Measurements from ENCODE around the gene SCN1A. TPM values are rescaled to one million over a fixed set of nuclear protein-coding genes. Genes with fewer than 3 reads are reported as not detected.

The SCN1A gene
- polyA plus RNA-seq, 3 donors = not detected

GRCh38 chr2:165959371-165959770, 168.4 kb downstream of the SCN1A start:
- Histone ChIP-seq H3K27ac (ENCODE audit: low read depth in 1 of 2, low read length in 2 of 2) (no peak overlapping the region), H3K4me3 (replicated peaks in 1 of 3; ENCODE audit: low read depth in 2 of 3, low read length in 3 of 3) (no peak overlapping the region), H4K20me1 (ENCODE audit: insufficient read depth, low read length) (no peaks in the 10 kb centered on the region), H3K36me3 (replicated peaks in 1 of 2; ENCODE audit: control insufficient read depth in 1 of 2, insufficient read depth in 2 of 2, low read length in 2 of 2) (no peaks in the 10 kb centered on the region), H3K9ac (ENCODE audit: insufficient read depth, low read length, poor library complexity, severe bottlenecking) (no peak overlapping the region), H2AFZ (ENCODE audit: insufficient read depth, low read depth, low read length, poor library complexity, severe bottlenecking) (no peak overlapping the region), H3K79me2 (ENCODE audit: insufficient read depth, low read length) (no peaks in the 10 kb centered on the region), H3K4me1 (ENCODE audit: control insufficient read depth in 1 of 2, insufficient read depth in 2 of 2, low read length in 2 of 2) (peaks cover 5 to 6% of the 10 kb centered on the region in 2 donors), H3K9me3 (replicated peaks in 1 of 2; ENCODE audit: control insufficient read depth in 1 of 2, insufficient read depth in 1 of 2, low read length in 2 of 2) (peaks cover 0 to 2% of the 10 kb centered on the region in 2 donors), H3K4me2 (replicated peaks; ENCODE audit: extremely low read depth, low read length, poor library complexity, severe bottlenecking) (no peak overlapping the region), H3K27me3 (ENCODE audit: control insufficient read depth in 2 of 2, insufficient read depth in 2 of 2, low read length in 2 of 2) (no peaks in the 10 kb centered on the region)
- intact Hi-C loops (cut with micrococcal nuclease) = loop anchor here in 1 of 2 donors (10.0 kb wide), 1 partner anchor 145 kb away; no protein-coding TSS in a partner anchor
- TF ChIP-seq CTCF (IDR thresholded peaks at IDR 0.05) = no peak
- 100% methylated on average over 1 of the region's 4 CpGs for WGBS (ENCODE audit: insufficient coverage)
- Mint-ChIP-seq H3K4me3 (no peak overlapping the region), H3K36me3 (no peaks in the 10 kb centered on the region), H3K4me1 (peaks cover 6% of the 10 kb centered on the region), H3K9me3 (peaks cover 0 to 3% (median 0%) of the 10 kb centered on the region in 7 donors), H3K27ac (no peak overlapping the region), H3K27me3 (ENCODE audit: low read depth in 3 of 3) (peaks cover 0 to 5% (median 2%) of the 10 kb centered on the region in 3 donors)
- no peak for DNase-seq

GRCh38 chr2:165958313-165958960, 169.4 kb downstream of the SCN1A start:
- Mint-ChIP-seq H3K4me3 (no peak overlapping the region), H3K27me3 (ENCODE audit: low read depth in 3 of 3) (peaks cover 0 to 5% (median 2%) of the 10 kb centered on the region in 3 donors), H3K36me3 (no peaks in the 10 kb centered on the region), H3K4me1 (peaks cover 7% of the 10 kb centered on the region), H3K9me3 (peaks cover 0 to 3% (median 0%) of the 10 kb centered on the region in 7 donors), H3K27ac (peak overlapping the region in 1 of 7 donors; percentile 54)
- H2AFZ ChIP-seq (ENCODE audit: insufficient read depth, low read depth, low read length, poor library complexity, severe bottlenecking) = no peak overlapping the region
- no peaks in the 10 kb centered on the region for H3K36me3 ChIP-seq (replicated peaks in 1 of 2; ENCODE audit: control insufficient read depth in 1 of 2, insufficient read depth in 2 of 2, low read length in 2 of 2)
- intact Hi-C loops (cut with micrococcal nuclease) = loop anchor here in 1 of 2 donors (10.0 kb wide), 1 partner anchor 146 kb away; no protein-coding TSS in a partner anchor
- TF ChIP-seq CTCF (IDR thresholded peaks at IDR 0.05) = no peak
- no peak overlapping the region for H3K27ac ChIP-seq (ENCODE audit: low read depth in 1 of 2, low read length in 2 of 2)
- H3K4me3 ChIP-seq (replicated peaks in 1 of 3; ENCODE audit: low read depth in 2 of 3, low read length in 3 of 3) = no peak overlapping the region
- 100% methylated on average over 1 of the region's 3 CpGs for WGBS (ENCODE audit: insufficient coverage)
- H3K9me3 ChIP-seq (replicated peaks in 1 of 2; ENCODE audit: control insufficient read depth in 1 of 2, insufficient read depth in 1 of 2, low read length in 2 of 2) = peaks cover 0 to 2% of the 10 kb centered on the region in 2 donors
- H3K4me2 ChIP-seq (replicated peaks; ENCODE audit: extremely low read depth, low read length, poor library complexity, severe bottlenecking) = no peak overlapping the region
- no peak overlapping the region for H3K9ac ChIP-seq (ENCODE audit: insufficient read depth, low read length, poor library complexity, severe bottlenecking)
- no peaks in the 10 kb centered on the region for H3K27me3 ChIP-seq (ENCODE audit: control insufficient read depth in 2 of 2, insufficient read depth in 2 of 2, low read length in 2 of 2)
- peaks cover 9 to 10% of the 10 kb centered on the region in 2 donors for H3K4me1 ChIP-seq (ENCODE audit: control insufficient read depth in 1 of 2, insufficient read depth in 2 of 2, low read length in 2 of 2)
- no peaks in the 10 kb centered on the region for H3K79me2 ChIP-seq (ENCODE audit: insufficient read depth, low read length)
- no peak for DNase-seq
- H4K20me1 ChIP-seq (ENCODE audit: insufficient read depth, low read length) = no peaks in the 10 kb centered on the region

Data from CD14-positive monocyte (primary cell).